Mammary epithelial cell (primary cell): ENCODE measurements around the gene PHC2.

Source experiments
- CTCF ChIP-seq, 2 donors: IDR thresholded peaks in 1 of 2; conservative IDR thresholded peaks in 1 of 2; 2 replicates each; pipeline ENCODE4 v1.5.1; 2011 to 2012; ENCODE audit warnings: inconsistent platforms in 2 of 2, low read length in 2 of 2, mild to moderate bottlenecking in 2 of 2, control low read depth in 1 of 2, low read depth in 1 of 2; ENCODE audit not compliant: insufficient read depth in 1 of 2; ENCODE audit errors: extremely low read depth in 1 of 2
- EZH2 ChIP-seq: IDR thresholded peaks from 2 replicates; pipeline ENCODE4 v1.6.1; 2012; ENCODE audit warnings: low read length, inconsistent platforms, borderline replicate concordance

GRCh38 chr1:33346927-33347649, 83.8 kb downstream of the PHC2 start:
- TF ChIP-seq CTCF (conservative IDR thresholded peaks at IDR 0.05 in 1 of 2, IDR thresholded peaks at IDR 0.05 in 1 of 2; ENCODE audit: extremely low read depth in 1 of 2, insufficient read depth in 1 of 2, low read depth in 1 of 2, low read length in 2 of 2) = no peak
- TF ChIP-seq EZH2 = no peak
